Measurements from ENCODE around the gene FHOD3.

FHOD3 gene

DNA sequence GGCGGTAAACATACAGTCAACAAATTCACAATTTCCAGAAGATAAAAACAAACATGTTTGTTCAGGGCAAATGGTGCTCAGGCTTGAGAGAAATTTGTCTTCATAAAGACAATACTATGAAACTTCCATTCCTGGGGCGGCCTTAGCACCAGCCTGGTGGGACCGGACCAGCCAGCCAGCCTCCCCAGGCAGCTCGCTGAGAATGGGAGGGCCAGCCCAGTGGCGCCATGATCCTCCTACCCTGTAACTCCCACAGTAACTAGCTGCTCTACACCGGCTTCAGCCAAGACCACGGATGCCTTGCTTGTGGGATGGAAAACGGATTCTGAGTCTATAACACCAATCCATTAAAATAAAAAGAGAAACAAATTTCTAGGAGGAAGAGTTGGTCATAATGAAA lies 24.2 kb upstream of the FHOD3 start:
- Histone ChIP-seq H3K4me1 (no peaks in the 10 kb centered on the region), H3K4me2 (no peak overlapping the region), H3K27me3 (no peaks in the 10 kb centered on the region), H3K9me3 (no peaks in the 10 kb centered on the region), H3K36me3 (no peaks in the 10 kb centered on the region), H3K4me3 (no peak overlapping the region), H3K27ac (no peak overlapping the region), H3K9ac (no peak overlapping the region), H4K20me1 (no peaks in the 10 kb centered on the region)
- TF ChIP-seq Cebpa-rat (IDR thresholded peaks at IDR 0.05) = no peak

DNA sequence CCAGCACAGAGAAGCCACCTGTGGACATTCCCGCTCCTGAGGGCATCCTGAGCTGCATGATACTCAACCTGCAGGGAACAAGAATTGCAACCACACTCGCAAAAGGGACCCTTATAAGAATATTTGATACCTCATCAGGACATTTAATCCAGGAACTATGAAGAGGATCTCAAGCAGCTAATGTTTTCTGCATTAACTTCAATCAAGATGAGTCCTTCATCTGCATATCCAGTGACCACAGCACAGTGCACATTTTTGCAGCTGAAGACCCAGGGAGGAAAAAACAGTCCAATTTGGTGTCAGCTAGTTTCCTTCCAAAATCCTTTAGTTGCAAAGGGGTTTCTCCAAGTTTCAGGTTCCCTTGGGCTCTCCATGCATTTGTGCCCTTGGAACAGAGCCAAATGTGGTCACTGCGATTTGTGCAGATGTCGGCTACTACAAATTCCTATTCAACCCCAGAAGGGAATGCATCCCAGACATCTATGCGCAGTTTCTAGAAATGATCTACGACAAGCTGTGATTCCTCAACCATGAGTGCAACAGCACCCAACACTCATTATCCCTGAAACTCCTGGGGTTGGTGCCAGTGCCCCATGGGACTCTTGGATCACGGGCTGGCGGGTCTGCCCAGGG lies 23.3 kb upstream of the FHOD3 start:
- H3K9ac ChIP-seq = no peak overlapping the region
- H3K9me3 ChIP-seq = no peaks in the 10 kb centered on the region
- no peak overlapping the region for H3K4me2 ChIP-seq
- no peak overlapping the region for H3K27ac ChIP-seq
- H3K4me1 ChIP-seq = no peaks in the 10 kb centered on the region
- H3K36me3 ChIP-seq = no peaks in the 10 kb centered on the region
- H3K27me3 ChIP-seq = no peaks in the 10 kb centered on the region
- no peaks in the 10 kb centered on the region for H4K20me1 ChIP-seq
- no peak for TF ChIP-seq Cebpa-rat (IDR thresholded peaks at IDR 0.05)
- no peak overlapping the region for H3K4me3 ChIP-seq

- no peak overlapping the region for H3K9ac ChIP-seq
- no peaks in the 10 kb centered on the region for H3K27me3 ChIP-seq
- no peaks in the 10 kb centered on the region for H3K36me3 ChIP-seq
- H3K27ac ChIP-seq = no peak overlapping the region
- no peaks in the 10 kb centered on the region for H3K4me1 ChIP-seq
- no peaks in the 10 kb centered on the region for H4K20me1 ChIP-seq
- no peaks in the 10 kb centered on the region for H3K9me3 ChIP-seq
- H3K4me3 ChIP-seq = no peak overlapping the region
- no peak overlapping the region for H3K4me2 ChIP-seq
- no peak for TF ChIP-seq Cebpa-rat (IDR thresholded peaks at IDR 0.05)
Observed at GRCh38 chr18:36275561-36275960, 22.0 kb upstream of the FHOD3 start.

DNA sequence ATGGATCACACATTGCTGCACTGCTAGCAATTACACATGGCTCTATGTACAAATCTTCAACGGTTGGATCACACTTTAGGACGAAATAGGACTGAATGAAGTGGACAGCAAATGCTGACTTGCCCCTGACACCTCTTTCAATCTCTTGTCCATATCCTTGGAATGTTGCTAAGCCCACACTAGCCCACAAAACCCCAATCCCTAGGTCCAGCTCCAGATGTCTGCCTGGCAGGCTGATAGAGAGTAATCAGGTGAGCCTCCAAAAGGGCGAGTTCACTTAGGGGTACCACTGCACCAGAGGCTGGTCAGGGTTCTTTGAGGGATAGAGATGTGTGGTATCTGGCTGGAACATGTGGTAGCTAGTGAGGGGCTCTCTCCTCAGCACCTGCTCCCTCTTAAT lies 18.5 kb upstream of the FHOD3 start:
- Histone ChIP-seq H3K9ac (no peak overlapping the region), H3K36me3 (no peaks in the 10 kb centered on the region), H3K27me3 (no peaks in the 10 kb centered on the region), H3K27ac (no peak overlapping the region), H3K4me3 (no peak overlapping the region), H3K4me2 (no peak overlapping the region), H3K9me3 (no peaks in the 10 kb centered on the region), H3K4me1 (no peaks in the 10 kb centered on the region), H4K20me1 (no peaks in the 10 kb centered on the region)
- no peak for TF ChIP-seq Cebpa-rat (IDR thresholded peaks at IDR 0.05)

DNA sequence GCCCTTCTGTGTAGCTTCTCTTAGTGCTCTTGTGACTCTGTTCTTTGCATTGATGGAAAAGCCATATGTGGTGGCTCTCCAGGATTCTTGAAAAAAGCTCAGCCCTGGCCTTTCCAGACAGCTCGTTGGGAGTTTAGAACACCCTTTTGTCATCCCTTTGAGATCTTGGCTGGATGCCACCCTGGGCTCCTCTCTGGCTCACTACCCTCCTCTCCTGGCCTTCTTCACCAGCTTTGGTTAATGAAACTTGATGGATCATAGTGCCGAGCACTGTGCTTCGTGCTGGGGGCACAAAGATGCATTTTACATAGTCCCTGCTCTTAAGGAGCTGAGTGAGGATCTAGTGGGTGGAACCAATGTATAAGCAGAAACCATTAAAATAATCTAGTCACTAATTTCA lies 15.6 kb upstream of the FHOD3 start:
- Histone ChIP-seq H3K9me3 (no peaks in the 10 kb centered on the region), H3K4me3 (no peak overlapping the region), H3K36me3 (no peaks in the 10 kb centered on the region), H3K27ac (no peak overlapping the region), H3K4me2 (no peak overlapping the region), H3K27me3 (no peaks in the 10 kb centered on the region), H3K9ac (no peak overlapping the region), H4K20me1 (no peaks in the 10 kb centered on the region), H3K4me1 (no peaks in the 10 kb centered on the region)
- TF ChIP-seq Cebpa-rat (IDR thresholded peaks at IDR 0.05) = no peak

DNA sequence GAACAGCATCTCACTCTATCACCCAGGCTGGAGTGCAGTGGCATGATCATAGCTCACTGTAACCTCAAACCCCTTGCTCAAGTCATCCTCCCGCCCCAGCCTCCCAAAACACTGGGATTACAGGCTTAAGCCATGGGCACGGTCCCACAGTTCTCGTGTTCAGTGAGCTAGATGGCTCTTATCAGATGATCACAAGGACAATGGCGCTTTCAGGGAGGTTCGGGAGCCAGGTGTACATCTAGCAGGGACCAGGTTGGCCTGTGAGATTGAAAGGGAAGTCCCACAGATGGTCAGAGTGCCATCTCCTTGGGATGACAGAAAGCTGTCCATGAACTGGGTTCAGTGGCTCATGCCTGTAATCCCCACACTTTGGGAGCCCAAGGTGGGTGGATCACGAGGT lies 14.1 kb upstream of the FHOD3 start:
- H4K20me1 ChIP-seq = no peaks in the 10 kb centered on the region
- no peaks in the 10 kb centered on the region for H3K36me3 ChIP-seq
- no peak overlapping the region for H3K9ac ChIP-seq
- H3K4me2 ChIP-seq = no peak overlapping the region
- no peak overlapping the region for H3K27ac ChIP-seq
- peaks cover 8% of the 10 kb centered on the region; the same call in 1 of the 2 replicates for H3K9me3 ChIP-seq
- TF ChIP-seq Cebpa-rat (IDR thresholded peaks at IDR 0.05) = no peak
- H3K4me3 ChIP-seq = no peak overlapping the region
- H3K4me1 ChIP-seq = no peaks in the 10 kb centered on the region
- no peaks in the 10 kb centered on the region for H3K27me3 ChIP-seq

DNA sequence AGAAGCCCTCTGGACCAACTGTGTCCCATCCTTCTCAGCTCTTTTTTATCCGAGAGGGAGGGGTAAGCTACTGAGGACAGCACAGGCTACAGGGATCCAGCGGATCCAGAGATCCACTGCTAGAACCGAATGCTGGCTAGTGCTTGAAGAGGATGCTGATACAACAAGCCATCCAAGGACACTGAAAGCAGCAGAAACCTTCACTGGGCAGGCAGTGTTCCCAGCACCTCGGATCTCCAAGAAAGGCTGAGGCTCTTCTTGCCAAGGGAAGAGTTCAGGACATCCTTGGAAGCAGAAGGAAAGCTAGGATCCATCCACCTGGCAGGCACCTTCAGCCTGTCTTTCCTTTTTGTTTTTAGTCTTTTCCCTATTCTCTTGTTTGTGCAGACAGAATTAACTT lies 13.2 kb upstream of the FHOD3 start:
- Histone ChIP-seq H3K9ac (no peak overlapping the region), H3K36me3 (no peaks in the 10 kb centered on the region), H4K20me1 (no peaks in the 10 kb centered on the region), H3K4me3 (no peak overlapping the region), H3K4me2 (no peak overlapping the region), H3K9me3 (peaks cover 8% of the 10 kb centered on the region; the same call in 1 of the 2 replicates), H3K4me1 (no peaks in the 10 kb centered on the region), H3K27me3 (no peaks in the 10 kb centered on the region), H3K27ac (no peak overlapping the region)
- TF ChIP-seq Cebpa-rat (IDR thresholded peaks at IDR 0.05) = no peak

- Histone ChIP-seq H3K4me2 (no peak overlapping the region), H3K9ac (no peak overlapping the region), H4K20me1 (no peaks in the 10 kb centered on the region), H3K27ac (no peak overlapping the region), H3K4me3 (no peak overlapping the region), H3K27me3 (no peaks in the 10 kb centered on the region), H3K36me3 (no peaks in the 10 kb centered on the region), H3K4me1 (no peaks in the 10 kb centered on the region), H3K9me3 (peaks cover 8% of the 10 kb centered on the region; the same call in 1 of the 2 replicates)
- no peak for TF ChIP-seq Cebpa-rat (IDR thresholded peaks at IDR 0.05)
Observed at GRCh38 chr18:36284671-36285295, 12.7 kb upstream of the FHOD3 start.

DNA sequence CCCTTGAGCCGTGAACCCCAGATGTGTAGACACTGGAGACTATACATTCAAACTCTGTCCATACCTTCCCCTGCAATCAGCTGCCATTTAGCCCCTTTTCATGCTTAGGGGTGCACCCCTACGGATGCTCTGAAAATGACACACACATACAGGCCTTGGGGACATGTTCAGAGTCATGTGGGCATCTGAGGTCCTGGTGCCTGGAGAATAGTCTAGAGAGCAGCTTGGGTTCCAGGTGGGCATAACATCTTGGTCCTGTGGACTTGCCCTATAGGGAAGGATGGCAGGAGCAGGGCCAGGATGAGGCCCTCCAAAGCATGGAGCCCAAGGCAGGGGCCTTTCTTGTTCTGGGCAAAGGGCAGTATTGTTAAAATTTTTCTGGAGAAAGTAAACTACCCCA lies 9.9 kb upstream of the FHOD3 start:
- TF ChIP-seq Cebpa-rat (IDR thresholded peaks at IDR 0.05) = no peak
- H3K9me3 ChIP-seq = peaks cover 8% of the 10 kb centered on the region; the same call in 1 of the 2 replicates

DNA sequence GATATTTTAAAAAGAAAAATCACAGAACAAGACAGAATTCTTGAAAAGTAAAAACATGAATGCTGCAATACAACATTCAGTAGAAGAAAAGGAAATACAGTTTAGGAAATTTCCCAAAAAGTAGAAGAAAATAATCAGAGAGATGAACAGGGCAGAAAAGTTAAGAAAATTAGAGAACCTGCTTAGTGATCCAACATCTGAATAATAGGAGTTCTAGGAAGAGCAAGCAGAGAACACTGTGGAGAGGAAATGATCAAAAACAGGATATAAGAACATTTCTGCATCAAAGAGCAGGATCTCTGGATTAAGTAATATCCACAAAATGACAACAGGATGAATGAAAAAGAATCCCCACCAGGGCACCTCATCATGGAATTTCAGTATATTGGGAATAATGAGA lies 8.8 kb upstream of the FHOD3 start:
- Histone ChIP-seq H3K27ac (no peak overlapping the region), H3K4me3 (no peak overlapping the region), H3K4me2 (no peak overlapping the region), H3K36me3 (no peaks in the 10 kb centered on the region), H3K9ac (no peak overlapping the region), H3K9me3 (peaks cover 8% of the 10 kb centered on the region; the same call in 1 of the 2 replicates), H3K4me1 (no peaks in the 10 kb centered on the region), H3K27me3 (no peaks in the 10 kb centered on the region), H4K20me1 (no peaks in the 10 kb centered on the region)
- TF ChIP-seq Cebpa-rat (IDR thresholded peaks at IDR 0.05) = no peak

More for the DNA sequence above, 9.9 kb upstream of the FHOD3 start:
- no peak overlapping the region for H3K9ac ChIP-seq
- no peaks in the 10 kb centered on the region for H3K36me3 ChIP-seq
- no peak overlapping the region for H3K27ac ChIP-seq
- no peaks in the 10 kb centered on the region for H3K27me3 ChIP-seq
- no peaks in the 10 kb centered on the region for H4K20me1 ChIP-seq
- H3K4me1 ChIP-seq = no peaks in the 10 kb centered on the region
- no peak overlapping the region for H3K4me2 ChIP-seq
- no peak overlapping the region for H3K4me3 ChIP-seq

Data from BLaER1 (cell line).